Tibial nerve (tissue), 4 donors: ENCODE data around the gene COL6A3. TPM values are rescaled to one million over a fixed set of nuclear protein-coding genes. Genes with fewer than 3 reads are reported as not detected.

Experiments
- DNase-seq, 2 donors: peaks; one replicate each; pipeline ENCODE4 v3.0.0-alpha.2; 2019; ENCODE audit warnings: low spot score in 2 of 2
- H3K27ac ChIP-seq, 4 donors: fragments of 200-600 bp; sonication (generic) in 3 of 4; one replicate each; pipeline ENCODE4 v1.5.1; 2017 to 2019; ENCODE audit warnings: mild to moderate bottlenecking in 1 of 4
- H3K27me3 ChIP-seq, 2 donors: fragments of 200-600 bp; sonication (generic) in 1 of 2; one replicate each; pipeline versions ENCODE4 v1.5.1 to v1.6.0; 2017 to 2019
- H3K36me3 ChIP-seq, 3 donors: fragments of 200-600 bp; sonication (generic); one replicate each; pipeline ENCODE4 v1.5.1; 2018 to 2019
- H3K4me1 ChIP-seq, 4 donors: fragments of 200-600 bp; sonication (generic) in 3 of 4; one replicate each; pipeline ENCODE4 v1.5.1; 2017 to 2019
- H3K4me3 ChIP-seq, 4 donors: fragments of 200-600 bp; sonication (generic) in 3 of 4; one replicate each; pipeline ENCODE4 v1.5.1; 2017 to 2019; ENCODE audit warnings: mild to moderate bottlenecking in 1 of 4, moderate library complexity in 1 of 4
- H3K9me3 ChIP-seq, 4 donors: fragments of 200-600 bp; sonication (generic) in 3 of 4; one replicate each; pipeline ENCODE4 v1.5.1; 2017 to 2019
- CTCF ChIP-seq, 5 experiments: fragments of 200-600 bp in 3 of 5; fragments of 450-650 bp in 2 of 5; sonication (generic) in 3 of 5; IDR thresholded peaks; one replicate each; pipeline ENCODE4 v1.5.1; 2016 to 2019; ENCODE audit warnings: antibody characterized with exemption in 5 of 5, mild to moderate bottlenecking in 3 of 5, moderate library complexity in 2 of 5
- EP300 ChIP-seq, 2 donors: sonication (generic); formaldehyde crosslinking; IDR thresholded peaks; one replicate each; pipeline ENCODE4 v1.6.1; 2017; ENCODE audit warnings: antibody characterized with exemption in 2 of 2, mild to moderate bottlenecking in 1 of 2
- POLR2A ChIP-seq, 2 donors: fragments of 450-650 bp; IDR thresholded peaks; one replicate each; pipeline ENCODE4 v1.6.1; 2017; ENCODE audit warnings: antibody characterized with exemption in 2 of 2, mild to moderate bottlenecking in 2 of 2, moderate library complexity in 2 of 2
- WGBS, 2 donors: methylation state at CpG; one replicate each; pipeline ENCODE4 v1.1.5; 2018; 5-methylcytosine and 5-hydroxymethylcytosine counted together
- total RNA-seq, 4 donors: library from RNA; depleted of rRNA; stranded (reverse); fragments of >200 nt; gene quantifications; one replicate each; pipeline ENCODE4 v1.1.0, GENCODE V29; 2016

Gene COL6A3
- total RNA-seq, 4 donors from 2014 or later, result 228 to 558 (median 364) TPM

- H3K27ac ChIP-seq, result peak overlapping the region; percentile 51 to 88 (median 74)
- no peaks in the 10 kb centered on the region for H3K9me3 ChIP-seq
- peak in 1 of 2 donors; percentile 62 for DNase-seq
- H3K4me1 ChIP-seq, result peaks cover 0 to 25% (median 14%) of the 10 kb centered on the region in 4 donors
- WGBS, 2 donors, result 55 to 63% methylated on average over 10 of the region's 10 CpGs
- H3K4me3 ChIP-seq, result no peak overlapping the region
- H3K36me3 ChIP-seq, result no peaks in the 10 kb centered on the region
- TF ChIP-seq EP300 (IDR thresholded peaks at IDR 0.05), result peak; percentile 43 to 66
- no peak for TF ChIP-seq CTCF (IDR thresholded peaks at IDR 0.05)
- no peaks in the 10 kb centered on the region for H3K27me3 ChIP-seq
These were observed 22.1 kb upstream of the COL6A3 start for GRCh38 chr2:237435844-237436587.

DNA sequence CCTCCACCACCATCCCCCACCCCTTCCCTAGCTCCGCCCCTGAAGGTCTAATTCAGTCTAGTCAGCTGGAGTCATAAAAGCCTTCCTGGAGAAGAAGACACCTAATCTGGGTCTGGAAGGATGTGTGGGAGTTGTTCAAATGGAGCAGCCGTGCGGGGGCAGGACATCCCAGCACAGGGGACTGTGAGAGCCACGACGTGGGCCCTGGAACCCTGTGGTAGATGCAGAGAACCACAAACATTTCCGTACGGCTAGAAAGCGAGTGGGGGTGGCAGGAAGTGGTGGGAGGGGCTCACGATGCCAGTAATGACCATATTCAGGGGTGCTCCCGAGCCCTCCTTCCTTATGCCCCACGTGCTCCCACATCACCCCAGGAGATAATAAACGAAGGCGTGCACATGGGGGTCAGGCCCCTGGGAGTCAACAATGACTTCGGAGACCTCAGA, 20.9 kb upstream of the COL6A3 start:
- Histone ChIP-seq H3K4me3 (no peak overlapping the region), H3K9me3 (no peaks in the 10 kb centered on the region), H3K27ac (peak overlapping the region in 3 of 4 donors; percentile 65 to 88 (median 84)), H3K36me3 (no peaks in the 10 kb centered on the region), H3K27me3 (no peaks in the 10 kb centered on the region), H3K4me1 (peaks cover 0 to 25% (median 14%) of the 10 kb centered on the region in 4 donors)
- 38 to 44% methylated on average over 10 to 14 of the region's 14 CpGs for WGBS, 2 donors
- no peak for DNase-seq
- no peak for TF ChIP-seq CTCF (IDR thresholded peaks at IDR 0.05)
- no peak for TF ChIP-seq POLR2A (IDR thresholded peaks at IDR 0.05)
- TF ChIP-seq EP300 (IDR thresholded peaks at IDR 0.05), result no peak

DNA sequence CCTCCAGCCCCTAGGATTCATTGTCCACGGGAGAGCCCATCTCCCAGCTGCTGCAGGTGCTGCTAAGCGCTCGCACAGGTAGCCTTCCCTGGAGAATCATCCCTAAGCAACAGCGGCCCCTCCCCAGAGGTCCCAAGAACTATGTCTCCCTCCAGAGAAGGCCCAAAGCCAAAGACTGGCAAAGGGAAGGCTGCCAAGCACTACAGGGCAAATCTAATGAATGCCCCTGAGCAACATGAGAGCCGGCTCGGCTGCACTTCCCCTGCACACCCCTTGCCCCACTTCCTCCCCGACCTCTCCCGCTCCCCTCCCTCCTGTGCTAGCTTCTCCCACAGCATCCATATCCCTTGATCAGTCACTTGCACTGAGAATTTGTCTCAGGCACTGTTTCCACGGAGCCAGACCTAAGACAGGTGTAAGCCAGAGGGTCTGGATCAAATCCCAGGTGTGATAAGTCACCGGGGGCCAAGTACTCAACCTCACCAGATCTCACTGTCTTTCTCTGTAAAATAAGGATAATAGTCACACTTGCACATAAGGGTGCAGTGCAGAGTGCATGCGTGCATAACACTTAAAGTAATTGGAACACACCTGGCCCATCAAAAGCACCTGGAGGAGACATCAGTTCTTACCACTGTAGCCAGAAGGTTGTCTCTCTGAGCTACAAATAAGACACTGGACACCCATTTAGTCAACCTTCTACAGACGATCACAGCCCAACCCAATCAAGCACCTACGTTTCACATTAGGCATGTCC, 20.1 kb upstream of the COL6A3 start:
- TF ChIP-seq CTCF (IDR thresholded peaks at IDR 0.05) (no peak), POLR2A (IDR thresholded peaks at IDR 0.05) (no peak), EP300 (IDR thresholded peaks at IDR 0.05) (no peak)
- Histone ChIP-seq H3K4me3 (no peak overlapping the region), H3K27me3 (no peaks in the 10 kb centered on the region), H3K36me3 (no peaks in the 10 kb centered on the region), H3K4me1 (peaks cover 0 to 25% (median 14%) of the 10 kb centered on the region in 4 donors), H3K9me3 (no peaks in the 10 kb centered on the region), H3K27ac (peak overlapping the region in 2 of 4 donors; percentile 65 to 88)
- no peak for DNase-seq
- WGBS, 2 donors, result 69 to 70% methylated on average over 13 of the region's 13 CpGs

GRCh38 chr2:237432484-237433092, 18.6 kb upstream of the COL6A3 start:
- no peaks in the 10 kb centered on the region for H3K36me3 ChIP-seq
- no peak for DNase-seq
- H3K27me3 ChIP-seq, result no peaks in the 10 kb centered on the region
- H3K4me1 ChIP-seq, result peaks cover 0 to 21% (median 14%) of the 10 kb centered on the region in 4 donors
- TF ChIP-seq POLR2A (IDR thresholded peaks at IDR 0.05) (no peak), CTCF (IDR thresholded peaks at IDR 0.05) (no peak), EP300 (IDR thresholded peaks at IDR 0.05) (no peak)
- H3K27ac ChIP-seq, result no peak overlapping the region
- H3K4me3 ChIP-seq, result no peak overlapping the region
- no peaks in the 10 kb centered on the region for H3K9me3 ChIP-seq
- 34 to 47% methylated on average over 17 of the region's 17 CpGs for WGBS, 2 donors
